Smooth muscle cell (in vitro differentiated cells): ENCODE measurements around the gene GRIN2A. TPM values are rescaled to one million over a fixed set of nuclear protein-coding genes. Genes with fewer than 3 reads are reported as not detected.

Experiments
- DNase-seq: peaks from one replicate; lab custom pipeline; 2025; ENCODE audit not compliant: unreplicated experiment; lab: John Stamatoyannopoulos, UW
- H2AFZ ChIP-seq: fragments of 200-600 bp; sonication (generic); 2 replicates; pipeline ENCODE4 v1.6.0; 2016; ENCODE audit warnings: antibody characterized with exemption, low read depth, mild to moderate bottlenecking
- H3F3A ChIP-seq: fragments of 200-600 bp; sonication (generic); 2 replicates; pipeline ENCODE4 v1.6.0; 2017; ENCODE audit warnings: antibody characterized with exemption, low read depth
- H3K27ac ChIP-seq: fragments of 200-600 bp; sonication (generic); 2 replicates; pipeline ENCODE4 v1.5.1; 2016; ENCODE audit warnings: low read depth, mild to moderate bottlenecking
- H3K27me3 ChIP-seq: fragments of 200-600 bp; sonication (generic); 2 replicates; pipeline ENCODE4 v1.6.1; 2016; ENCODE audit warnings: low read depth, mild to moderate bottlenecking
- H3K36me3 ChIP-seq: fragments of 200-600 bp; sonication (generic); 2 replicates; pipeline ENCODE4 v1.5.1; 2016; ENCODE audit warnings: low read depth
- H3K4me1 ChIP-seq: fragments of 200-600 bp; sonication (generic); 2 replicates; pipeline ENCODE4 v1.5.1; 2016; ENCODE audit warnings: low read depth
- H3K4me2 ChIP-seq: fragments of 200-600 bp; sonication (generic); 2 replicates; pipeline ENCODE4 v1.6.0; 2016; ENCODE audit warnings: mild to moderate bottlenecking
- H3K4me3 ChIP-seq: fragments of 200-600 bp; sonication (generic); 2 replicates; pipeline ENCODE4 v1.5.1; 2016; ENCODE audit warnings: mild to moderate bottlenecking
- H3K79me2 ChIP-seq: fragments of 200-600 bp; sonication (generic); 2 replicates; pipeline ENCODE4 v1.6.0; 2016; ENCODE audit warnings: low read depth, mild to moderate bottlenecking
- H3K9ac ChIP-seq: fragments of 200-600 bp; sonication (generic); 2 replicates; pipeline ENCODE4 v1.6.0; 2016; ENCODE audit warnings: low read depth
- H3K9me3 ChIP-seq: fragments of 200-600 bp; sonication (generic); replicated peaks from 2 replicates; pipeline ENCODE4 v1.5.1; 2016; ENCODE audit warnings: low read depth
- H4K20me1 ChIP-seq: fragments of 200-600 bp; sonication (generic); 2 replicates; pipeline ENCODE4 v1.6.0; 2016; ENCODE audit warnings: low read depth
- WGBS: methylation state at CpG from one replicate; pipeline ENCODE4 v1.1.7; 2016; ENCODE audit warnings: low lambda C conversion rate; 5-methylcytosine and 5-hydroxymethylcytosine counted together
- polyA plus RNA-seq: library from polyadenylated mRNA; unstranded; fragments of >200 nt; fragmentation: Nextera tagmentation; extraction: Ambion mirVana; gene quantifications from 2 replicates; pipeline ENCODE4 v1.2.1, GENCODE V29; 2016
- total RNA-seq: library from RNA; depleted of rRNA; stranded (reverse); fragments of >200 nt; gene quantifications from 2 replicates; pipeline ENCODE4 v1.2.3, GENCODE V29; 2014
- TF ChIP-seq, protein P1 (sequence below): fragments of 200-600 bp; sonication (generic); IDR thresholded peaks from 2 replicates; pipeline ENCODE4 v1.5.1; 2017; ENCODE audit warnings: borderline replicate concordance, mild to moderate bottlenecking, antibody characterized with exemption; ENCODE audit not compliant: insufficient read depth, poor library complexity, severe bottlenecking

Gene GRIN2A
- total and polyA plus RNA-seq, 2 experiments from 2014 or later: 0.02 to 0.13 TPM

DNA sequence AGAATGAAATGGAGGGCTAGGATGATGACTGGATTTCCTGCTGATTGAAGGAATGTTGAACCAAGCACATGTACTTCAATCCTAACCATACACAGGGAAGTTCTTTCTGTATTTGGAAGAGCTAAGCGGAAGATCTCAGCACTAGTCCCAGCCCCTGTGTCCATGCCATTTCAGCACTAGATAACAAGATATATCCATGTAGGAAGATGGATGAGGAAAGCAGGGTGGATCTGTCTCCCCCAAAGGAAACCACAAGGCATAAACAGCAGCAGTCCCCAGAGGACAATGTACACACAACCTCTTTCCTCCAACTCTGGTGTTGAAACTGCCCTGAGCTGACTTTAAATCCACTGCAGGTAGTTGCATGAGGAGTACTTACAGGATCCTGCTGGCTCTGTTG lies 75.1 kb downstream of the GRIN2A start:
- no peak overlapping the region for H3K4me3 ChIP-seq
- no peaks in the 10 kb centered on the region for H3K9me3 ChIP-seq
- 77% methylated on average over 1 of the region's 1 CpG for WGBS

DNA sequence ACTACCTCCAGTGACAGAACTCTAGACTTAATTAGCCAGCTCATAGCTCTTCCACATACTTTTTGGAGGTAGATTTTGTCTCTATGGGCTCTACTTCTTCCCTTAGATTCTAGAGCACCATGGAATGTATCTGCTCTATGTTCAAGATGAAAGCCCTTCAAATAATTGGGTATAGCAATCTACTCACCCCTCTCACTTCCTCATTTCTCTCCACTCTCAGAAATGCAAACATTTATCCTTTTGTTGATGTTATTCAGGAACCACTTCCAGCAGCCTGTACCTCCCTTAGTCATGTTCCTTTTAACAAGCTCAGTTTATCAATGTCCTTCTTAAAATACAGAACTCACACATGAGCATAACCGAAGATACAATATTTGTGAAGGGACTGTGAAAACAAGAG lies 78.5 kb downstream of the GRIN2A start:
- Histone ChIP-seq H3K36me3 (no peaks in the 10 kb centered on the region), H3F3A (no peaks in the 10 kb centered on the region), H2AFZ (no peak overlapping the region), H3K27me3 (no peaks in the 10 kb centered on the region), H3K4me2 (no peak overlapping the region), H3K9me3 (no peaks in the 10 kb centered on the region), H3K9ac (no peak overlapping the region), H3K79me2 (no peaks in the 10 kb centered on the region), H3K4me1 (no peaks in the 10 kb centered on the region), H3K4me3 (no peak overlapping the region), H4K20me1 (no peaks in the 10 kb centered on the region), H3K27ac (no peak overlapping the region)
- TF ChIP-seq, protein P1, sequence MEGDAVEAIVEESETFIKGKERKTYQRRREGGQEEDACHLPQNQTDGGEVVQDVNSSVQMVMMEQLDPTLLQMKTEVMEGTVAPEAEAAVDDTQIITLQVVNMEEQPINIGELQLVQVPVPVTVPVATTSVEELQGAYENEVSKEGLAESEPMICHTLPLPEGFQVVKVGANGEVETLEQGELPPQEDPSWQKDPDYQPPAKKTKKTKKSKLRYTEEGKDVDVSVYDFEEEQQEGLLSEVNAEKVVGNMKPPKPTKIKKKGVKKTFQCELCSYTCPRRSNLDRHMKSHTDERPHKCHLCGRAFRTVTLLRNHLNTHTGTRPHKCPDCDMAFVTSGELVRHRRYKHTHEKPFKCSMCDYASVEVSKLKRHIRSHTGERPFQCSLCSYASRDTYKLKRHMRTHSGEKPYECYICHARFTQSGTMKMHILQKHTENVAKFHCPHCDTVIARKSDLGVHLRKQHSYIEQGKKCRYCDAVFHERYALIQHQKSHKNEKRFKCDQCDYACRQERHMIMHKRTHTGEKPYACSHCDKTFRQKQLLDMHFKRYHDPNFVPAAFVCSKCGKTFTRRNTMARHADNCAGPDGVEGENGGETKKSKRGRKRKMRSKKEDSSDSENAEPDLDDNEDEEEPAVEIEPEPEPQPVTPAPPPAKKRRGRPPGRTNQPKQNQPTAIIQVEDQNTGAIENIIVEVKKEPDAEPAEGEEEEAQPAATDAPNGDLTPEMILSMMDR: no peak
- DNase-seq: no peak
- 79% methylated on average over 1 of the region's 1 CpG for WGBS

More for the DNA sequence above, 75.1 kb downstream of the GRIN2A start:
- Histone ChIP-seq H3K36me3 (no peaks in the 10 kb centered on the region), H3K4me1 (no peaks in the 10 kb centered on the region), H3K27ac (no peak overlapping the region), H2AFZ (no peak overlapping the region), H3K9ac (no peak overlapping the region), H3F3A (no peaks in the 10 kb centered on the region), H4K20me1 (no peaks in the 10 kb centered on the region), H3K79me2 (no peaks in the 10 kb centered on the region), H3K4me2 (no peak overlapping the region), H3K27me3 (no peaks in the 10 kb centered on the region)
- TF ChIP-seq, protein P1: no peak
- DNase-seq: no peak

DNA sequence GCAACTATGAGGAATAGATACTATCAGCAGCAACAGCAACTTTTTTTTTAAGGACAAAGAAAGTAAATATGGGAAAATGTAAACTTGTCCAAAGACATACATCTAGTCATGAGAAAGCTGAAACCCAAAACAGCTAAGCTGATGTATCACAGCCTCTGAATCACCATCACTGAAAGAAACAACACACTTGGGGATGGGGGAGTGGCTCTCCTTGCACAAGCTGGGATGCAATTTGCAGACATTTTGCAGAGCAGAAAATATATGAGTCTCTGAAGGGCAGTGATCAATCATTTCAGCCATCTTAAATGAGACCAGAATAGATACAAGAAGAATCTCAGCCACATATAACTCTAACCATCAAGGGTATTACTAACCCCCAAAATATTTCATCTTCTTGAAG lies 79.1 kb downstream of the GRIN2A start:
- no peaks in the 10 kb centered on the region for H4K20me1 ChIP-seq
- no peaks in the 10 kb centered on the region for H3K27me3 ChIP-seq
- no peaks in the 10 kb centered on the region for H3K9me3 ChIP-seq
- H2AFZ ChIP-seq: no peak overlapping the region
- no peak for DNase-seq
- H3K9ac ChIP-seq: no peak overlapping the region
- H3K4me3 ChIP-seq: no peak overlapping the region
- H3K36me3 ChIP-seq: no peaks in the 10 kb centered on the region
- H3K79me2 ChIP-seq: no peaks in the 10 kb centered on the region
- no peak overlapping the region for H3K27ac ChIP-seq
- TF ChIP-seq, protein P1: no peak
- H3F3A ChIP-seq: no peaks in the 10 kb centered on the region
- no peaks in the 10 kb centered on the region for H3K4me1 ChIP-seq
- H3K4me2 ChIP-seq: no peak overlapping the region

DNA sequence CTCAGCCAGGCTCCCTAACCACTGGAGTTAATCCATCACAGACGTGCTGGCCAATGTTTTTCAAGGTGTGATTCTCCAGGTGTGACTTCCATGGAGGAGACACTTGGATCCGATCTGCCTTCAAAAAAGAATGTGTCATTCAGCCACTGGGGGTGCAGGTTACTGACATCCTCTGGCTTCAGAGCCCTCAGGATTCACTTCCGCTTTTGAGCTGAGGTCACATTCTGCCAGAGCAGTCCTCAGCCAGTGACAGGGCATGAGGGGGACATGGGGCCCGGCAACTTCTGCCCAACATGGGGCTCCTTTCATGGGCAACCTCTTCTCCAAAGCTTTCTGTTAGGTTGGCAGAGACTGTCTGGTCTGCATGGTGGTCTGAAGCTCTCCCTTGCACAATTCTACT lies 81.4 kb downstream of the GRIN2A start:
- no peak for DNase-seq
- no peaks in the 10 kb centered on the region for H4K20me1 ChIP-seq
- H2AFZ ChIP-seq: no peak overlapping the region
- H3K36me3 ChIP-seq: no peaks in the 10 kb centered on the region
- H3K4me3 ChIP-seq: no peak overlapping the region
- no peaks in the 10 kb centered on the region for H3K79me2 ChIP-seq
- H3K4me1 ChIP-seq: no peaks in the 10 kb centered on the region
- H3K4me2 ChIP-seq: no peak overlapping the region
- H3K27ac ChIP-seq: no peak overlapping the region
- H3F3A ChIP-seq: no peaks in the 10 kb centered on the region
- WGBS: 89% methylated on average over 4 of the region's 4 CpGs
- H3K27me3 ChIP-seq: no peaks in the 10 kb centered on the region
- H3K9me3 ChIP-seq: no peaks in the 10 kb centered on the region
- H3K9ac ChIP-seq: no peak overlapping the region
- TF ChIP-seq, protein P1: no peak
